GM12878 (cell line): ENCODE measurements around the gene RARG. TPM values are rescaled to one million over a fixed set of nuclear protein-coding genes. Genes with fewer than 3 reads are reported as not detected.

Source experiments
- ATAC-seq: fragments of 200-7000 bp; cut with Tn5 transposase; 3 replicates; pipeline ENCODE4 v1.9.1; 2020; ENCODE audit warnings: mild to moderate bottlenecking, moderate library complexity
- BruUV-seq: library from RNA; stranded (reverse); fragments of 400-500 nt; replicated peaks from 2 replicates; lab custom pipeline; 2021; lab: Mats Ljungman, UMichigan
- CTCF ChIA-PET: fragments of 300-600 bp; sonication (Branson Sonifier 250); formaldehyde crosslinking; extraction: SDS; loops from one replicate; lab custom pipeline; 2021; ENCODE audit warnings: inconsistent platforms; lab: Yijun Ruan, JAX
- POLR2A ChIA-PET: fragments of 350-600 bp; formaldehyde crosslinking; extraction: SDS; loops from one replicate; lab custom pipeline; 2021; ENCODE audit warnings: inconsistent platforms; lab: Charles Lee
- RAD21 ChIA-PET: fragments of 300-600 bp; sonication (Branson Sonifier 250); formaldehyde crosslinking; loops from one replicate; lab custom pipeline; 2023; ENCODE audit warnings: antibody characterized with exemption; ENCODE audit not compliant: unreplicated experiment; lab: Charles Lee
- SMC1A ChIA-PET: fragments of 300-600 bp; sonication (Branson Sonifier 250); formaldehyde crosslinking; loops from one replicate; lab custom pipeline; 2023; ENCODE audit not compliant: unreplicated experiment, uncharacterized antibody; lab: Charles Lee
- DNase-seq: peaks from one replicate; pipeline ENCODE4 v3.0.0-alpha.2; 2011; ENCODE audit warnings: low read depth, low spot score
- FAIRE-seq: peaks from 3 replicates; lab custom pipeline; 2011; peaks lifted over from hg19 to GRCh38; lab: Jason Lieb, UNC
- H2AFZ ChIP-seq: 2 replicates; pipeline ENCODE4 v1.6.0; 2011; ENCODE audit warnings: low read depth, low read length, control low read depth; ENCODE audit not compliant: control insufficient read depth
- H3K27ac ChIP-seq: 2 replicates; pipeline ENCODE4 v1.5.1; 2011; ENCODE audit warnings: control low read depth; ENCODE audit not compliant: control insufficient read depth, insufficient read depth
- H3K27me3 ChIP-seq, 2 experiments: replicated peaks in 1 of 2; 2 replicates each; pipeline versions ENCODE4 v1.6.0 to v1.6.1; 2011; ENCODE audit warnings: low read length in 1 of 2; ENCODE audit not compliant: control insufficient read depth in 2 of 2, insufficient read depth in 2 of 2
- H3K36me3 ChIP-seq, 2 experiments: 2 replicates each; pipeline ENCODE4 v1.5.1; 2011; ENCODE audit warnings: low read length in 1 of 2; ENCODE audit not compliant: control insufficient read depth in 2 of 2, insufficient read depth in 2 of 2
- H3K4me1 ChIP-seq: 2 replicates; pipeline ENCODE4 v1.6.1; 2011; ENCODE audit warnings: mild to moderate bottlenecking, low read length, moderate library complexity, mixed read lengths; ENCODE audit not compliant: control insufficient read depth, insufficient read depth
- H3K4me2 ChIP-seq: 2 replicates; pipeline ENCODE4 v1.6.0; 2011; ENCODE audit warnings: control low read depth; ENCODE audit not compliant: control insufficient read depth, insufficient read depth
- H3K4me3 ChIP-seq: fragments of 200-600 bp; sonication (generic); 2 replicates; pipeline ENCODE4 v1.5.1; 2016
- H3K79me2 ChIP-seq: 2 replicates; pipeline ENCODE4 v1.6.0; 2011; ENCODE audit warnings: low read length; ENCODE audit not compliant: control insufficient read depth, insufficient read depth
- H3K9ac ChIP-seq: 2 replicates; pipeline ENCODE4 v1.8.0; 2011; ENCODE audit warnings: low read length, control low read depth, mixed read lengths; ENCODE audit not compliant: control insufficient read depth, insufficient read depth
- H3K9me3 ChIP-seq: replicated peaks from 3 replicates; pipeline ENCODE4 v1.5.1; 2011; ENCODE audit warnings: mild to moderate bottlenecking, low read length; ENCODE audit not compliant: control insufficient read depth, insufficient read depth
- H4K20me1 ChIP-seq: 2 replicates; pipeline ENCODE4 v1.6.0; 2011; ENCODE audit not compliant: control insufficient read depth, insufficient read depth
- PAX5 ChIP-seq: IDR thresholded peaks from 2 replicates; pipeline ENCODE4 v1.6.1; 2011; ENCODE audit warnings: low read depth, low read length, borderline replicate concordance
- PRDM15 ChIP-seq: fragments of 450-650 bp; formaldehyde crosslinking; IDR thresholded peaks from 2 replicates; pipeline ENCODE4 v1.4.0; 2020; ENCODE audit warnings: mild to moderate bottlenecking, moderate library complexity
- SMAD5 ChIP-seq: IDR thresholded peaks from 2 replicates; pipeline ENCODE4 v1.6.1; 2016; ENCODE audit warnings: antibody characterized with exemption, low read depth
- USF1 ChIP-seq: IDR thresholded peaks from 2 replicates; pipeline ENCODE4 v1.6.1; 2011; ENCODE audit warnings: borderline replicate concordance, low read depth, mild to moderate bottlenecking, moderate library complexity, mixed read lengths, low read length; ENCODE audit not compliant: insufficient read depth; ENCODE audit errors: extremely low read length
- WGBS: methylation state at CpG from one replicate; pipeline ENCODE4 v1.1.6; 2016; ENCODE audit warnings: low lambda C conversion rate; ENCODE audit not compliant: insufficient replicate concordance, insufficient coverage; ENCODE audit errors: missing lambda C conversion rate; 5-methylcytosine and 5-hydroxymethylcytosine counted together
- in situ Hi-C: fragments of 300-500 bp; cut with MboI; formaldehyde crosslinking; loops from 9 replicates; pipeline ENCODE4 v1.14.3; 2018; ENCODE audit warnings: mixed read lengths
- intact Hi-C: fragments of 100-400 bp; cut with micrococcal nuclease; formaldehyde crosslinking; loops from one replicate; pipeline ENCODE4 v1.14.2; 2022; ENCODE audit not compliant: unreplicated experiment
- polyA plus RNA-seq, 11 experiments: library from polyadenylated mRNA; depleted of rRNA in 4 of 11; unstranded in 6 of 11; stranded (reverse) in 5 of 11; fragments of >200 nt; fragmentation: Nextera tagmentation in 4 of 11; fragmentation: Illumina TruSeq in 1 of 11; extraction: Ambion mirVana in 4 of 11; extraction: Trizol in 1 of 11; gene quantifications; 1 replicate in 1 of 11; 2 replicates in 10 of 11; pipeline versions ENCODE4 v1.2.1 to v1.2.3, GENCODE V29; 2011 to 2016; ENCODE audit warnings: inconsistent platforms in 2 of 11, missing spikeins in 2 of 11, low read depth in 1 of 11
- total RNA-seq, 4 experiments: library from RNA; depleted of rRNA in 3 of 4; stranded (reverse); fragments of >200 nt in 3 of 4; fragmentation: Illumina TruSeq in 1 of 4; extraction: Trizol in 1 of 4; gene quantifications; 2 replicates each; pipeline versions ENCODE4 v1.2.1 to v1.2.3, GENCODE V29; 2013 to 2021

RARG gene
- total and polyA plus RNA-seq, 10 of the 15 experiments (the other 5 are each of a cell fraction or from before 2014, with no cell fraction given) = 0.27 to 8.1 (median 4.1) TPM

GRCh38 chr12:53217051-53217930, 14.7 kb downstream of the RARG start:
- BruUV-seq = no TSS peak
- H4K20me1 ChIP-seq = no peaks in the 10 kb centered on the region
- DNase-seq (no peak), ATAC-seq (no peak), FAIRE-seq (no peak)
- intact Hi-C loops = no loop called here
- H3K27ac ChIP-seq = no peak overlapping the region
- H3K4me3 ChIP-seq = 0 out of 2 replicates have a peak overlapping the region, but pooled peaks have one; percentile 16
- RAD21 ChIA-PET = interaction anchor here (0.6 to 11.1 kb wide), 15 partner anchors 9 to 392 kb away, joined by 3 to 146 read pairs (median 4); partner anchors contain the start of genes AAAS, ESPL1 and ITGB7
- H3K4me2 ChIP-seq = peak overlapping the region; percentile 54
- no peak overlapping the region for H2AFZ ChIP-seq
- H3K4me1 ChIP-seq = peaks cover 15% of the 10 kb centered on the region
- H3K9ac ChIP-seq = no peak overlapping the region
- POLR2A ChIA-PET = interaction anchor here (0.6 to 4.4 kb wide), 4 partner anchors 9 to 152 kb away, joined by 3 to 28 read pairs (median 3); partner anchors contain the start of gene ITGB7
- in situ Hi-C loops = no loop called here
- SMC1A ChIA-PET = interaction anchor here (0.7 to 16.4 kb wide), 16 partner anchors 10 to 204 kb away, joined by 3 to 155 read pairs (median 3); partner anchors contain the start of genes AAAS, ESPL1, ITGB7 and SOAT2
- H3K27me3 ChIP-seq = no peaks in the 10 kb centered on the region
- peaks cover 6 to 8% of the 10 kb centered on the region in 2 experiments for H3K36me3 ChIP-seq
- CTCF ChIA-PET = interaction anchor here (0.6 to 15.7 kb wide), 14 partner anchors 8 to 233 kb away, joined by 3 to 315 read pairs (median 7); partner anchors contain the start of genes CSAD, ESPL1, PFDN5 and ZNF740
- no peaks in the 10 kb centered on the region for H3K9me3 ChIP-seq
- 88% methylated on average over 19 of the region's 19 CpGs for WGBS
- TF ChIP-seq USF1 = no peak
- no peak for TF ChIP-seq SMAD5
- TF ChIP-seq PAX5 = no peak
- TF ChIP-seq PRDM15 = no peak
- H3K79me2 ChIP-seq = peaks cover 4% of the 10 kb centered on the region; the same call in 1 of the 2 replicates
